GM19438 (cell line): ENCODE data around the gene KRT1.

Experiments
- ATAC-seq: cut with Tn5 transposase; IDR thresholded peaks from one replicate; pipeline ENCODE4 v1.9.1; 2021; ENCODE audit warnings: low read depth; ENCODE audit not compliant: unreplicated experiment

Gene KRT1

DNA sequence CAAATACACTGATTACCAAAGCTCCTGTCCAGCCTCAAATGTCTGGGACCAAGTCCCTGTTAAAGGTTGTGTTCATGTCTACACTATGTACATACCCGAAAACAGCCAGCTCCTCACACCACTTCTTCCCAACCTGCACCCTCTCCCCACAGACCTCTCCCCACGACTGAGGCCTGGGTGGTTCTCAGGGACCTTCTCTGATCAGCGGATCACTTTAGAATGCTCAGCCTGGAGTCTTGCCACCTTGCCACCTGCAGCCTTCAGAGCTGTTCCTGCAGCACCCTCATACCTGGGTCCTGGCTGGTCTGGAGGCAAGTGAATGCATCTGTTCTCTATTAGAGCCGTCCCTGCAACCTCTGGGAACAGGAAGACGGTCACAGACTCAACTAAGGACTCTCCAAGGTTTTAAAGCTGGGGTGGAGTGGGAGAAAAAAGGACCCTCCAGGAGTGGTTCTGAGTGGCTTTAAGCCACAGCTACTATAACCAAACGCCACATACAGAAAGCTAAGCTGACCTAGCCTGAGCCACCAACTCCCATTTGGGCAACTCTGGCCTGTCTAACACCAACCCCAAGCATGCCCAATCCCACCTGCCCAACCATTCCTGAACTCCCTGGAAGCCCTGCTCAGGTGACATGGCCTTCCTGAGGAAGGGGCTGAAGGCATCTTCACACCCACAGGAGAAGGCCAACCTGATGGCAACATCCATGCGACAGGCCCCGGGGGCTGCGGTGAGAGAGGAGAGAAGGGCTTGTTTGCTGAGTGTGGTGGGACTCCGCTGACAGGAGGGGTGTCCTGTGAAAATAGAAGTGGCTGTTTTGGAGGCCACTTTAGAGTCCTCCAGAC lies 36.8 kb downstream of the KRT1 start:
- ATAC-seq = no peak

GRCh38 chr12:52641468-52641867 lies 38.7 kb downstream of the KRT1 start:
- no peak for ATAC-seq

GRCh38 chr12:52637299-52637698 lies 42.9 kb downstream of the KRT1 start:
- ATAC-seq = no peak

- ATAC-seq = no peak
Measured at GRCh38 chr12:52636592-52637258, 43.5 kb downstream of the KRT1 start.

DNA sequence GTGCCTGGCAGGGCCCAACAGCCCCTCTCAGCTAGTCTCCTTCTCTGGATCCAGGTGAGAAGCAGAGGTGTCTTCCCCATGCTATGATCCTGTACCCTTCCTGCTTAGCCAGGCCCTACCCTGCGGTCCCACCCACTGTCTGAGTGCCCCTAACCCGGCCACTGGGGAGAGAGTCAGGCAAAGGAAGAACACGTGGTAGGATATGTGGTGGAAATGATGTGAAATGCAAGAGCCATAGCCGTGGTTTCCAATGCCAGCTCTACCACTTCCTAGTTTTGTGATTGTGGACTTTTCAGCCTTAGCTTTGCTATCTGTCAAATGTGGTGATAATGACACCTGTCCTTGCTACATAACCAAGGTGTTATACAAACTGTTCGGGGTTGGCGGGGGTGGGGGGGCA lies 44.0 kb downstream of the KRT1 start:
- ATAC-seq = no peak

DNA sequence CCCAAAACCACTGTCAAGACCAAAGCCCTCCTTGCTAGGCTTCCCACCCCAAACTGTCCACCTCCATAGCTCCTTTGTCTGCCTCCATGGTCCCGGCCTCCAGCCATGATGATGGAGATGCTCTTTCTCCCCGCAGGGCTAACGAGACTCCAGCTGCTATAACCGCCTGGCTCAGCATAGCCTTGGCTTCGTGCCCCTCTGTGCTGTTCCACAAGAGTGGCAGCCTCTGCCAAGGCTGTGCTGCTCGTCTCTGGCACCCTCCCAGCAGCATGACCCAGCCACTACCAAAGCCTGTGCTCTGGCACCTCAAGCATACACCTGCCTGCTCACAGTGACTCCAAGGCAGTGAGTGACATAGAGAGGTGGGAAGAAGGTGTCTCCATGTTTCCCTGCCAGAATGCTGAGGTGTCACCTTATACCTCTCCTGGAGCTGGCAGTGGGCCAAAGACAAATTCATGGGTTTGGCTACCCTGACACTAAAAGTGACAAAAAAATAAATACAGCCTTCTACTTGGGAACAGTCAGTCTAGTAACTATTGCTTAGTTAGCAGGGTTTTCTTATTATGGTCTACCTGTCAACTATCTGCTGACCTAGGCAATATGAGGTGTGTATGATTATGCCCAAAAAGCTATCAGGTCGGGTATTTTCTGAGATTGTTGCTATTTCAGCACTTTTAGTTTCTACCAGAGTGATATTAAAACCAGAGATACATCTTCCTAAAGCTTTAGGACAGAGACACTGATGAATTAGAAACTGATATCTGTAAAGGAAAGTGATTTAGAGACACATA lies 45.7 kb downstream of the KRT1 start:
- no peak for ATAC-seq

- no peak for ATAC-seq
Measured at GRCh38 chr12:52633383-52633782, 46.8 kb downstream of the KRT1 start.

DNA sequence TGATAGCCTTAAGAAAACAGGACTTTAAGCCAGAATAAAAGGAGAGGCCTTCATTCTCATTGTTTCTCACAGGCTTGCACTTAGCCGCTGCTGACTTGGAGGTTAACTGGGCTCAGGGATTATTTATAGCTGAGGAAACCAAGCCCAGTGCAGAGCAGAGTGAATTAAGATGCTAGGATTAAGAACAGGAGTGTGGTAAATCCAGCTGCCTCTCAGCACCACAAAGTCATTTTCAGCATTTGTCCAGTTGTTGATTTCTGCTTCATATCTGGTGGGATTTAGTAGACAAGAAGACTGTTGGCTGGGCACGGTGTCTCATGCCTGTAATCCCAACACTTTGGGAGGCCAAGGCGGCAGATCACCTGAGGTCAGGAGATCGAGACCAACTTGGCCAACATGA lies 47.6 kb downstream of the KRT1 start:
- no peak for ATAC-seq

GRCh38 chr12:52631676-52632459 lies 48.3 kb downstream of the KRT1 start:
- no peak for ATAC-seq

- no peak for ATAC-seq
Measured at GRCh38 chr12:52631264-52631663, 48.9 kb downstream of the KRT1 start.

GRCh38 chr12:52630599-52631200 lies 49.5 kb downstream of the KRT1 start:
- ATAC-seq = no peak

- no peak for ATAC-seq
Measured at GRCh38 chr12:52630008-52630500, 50.2 kb downstream of the KRT1 start.

DNA sequence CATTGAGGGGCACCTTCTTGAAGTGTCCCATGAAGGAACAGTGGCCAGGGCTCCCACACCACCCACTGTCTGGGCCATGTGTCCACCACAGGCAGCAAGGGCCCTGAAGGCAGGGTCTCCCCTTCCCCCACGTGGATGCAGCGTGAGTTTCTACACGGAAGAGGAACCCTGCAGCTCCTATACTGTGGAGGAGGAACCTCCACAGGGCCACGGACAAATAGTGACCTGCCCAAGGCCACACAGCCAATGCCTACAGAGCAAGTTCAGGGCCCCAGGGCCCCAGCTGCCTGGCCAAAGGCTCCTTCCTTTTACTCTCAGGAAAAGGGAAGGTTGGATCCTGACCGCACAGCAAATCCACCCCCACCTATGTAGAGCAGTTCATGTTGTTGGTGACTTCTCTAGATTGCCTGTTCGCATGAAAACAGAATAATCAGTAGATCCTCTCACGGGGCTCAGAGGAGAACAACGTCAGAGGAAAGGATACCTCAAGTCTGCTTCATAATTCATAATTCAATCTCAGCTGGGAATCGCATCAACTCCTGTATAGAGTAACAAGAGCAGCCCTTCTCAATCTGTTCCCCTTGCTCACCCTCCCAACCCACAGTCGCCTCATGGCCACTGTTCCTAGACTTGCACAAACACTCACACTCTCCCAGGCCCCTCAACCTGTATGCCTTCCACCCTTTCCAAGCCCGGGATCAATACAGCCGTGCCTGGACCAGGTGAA lies 50.8 kb downstream of the KRT1 start:
- ATAC-seq = no peak

- no peak for ATAC-seq
Measured at GRCh38 chr12:52628841-52629240, 51.4 kb downstream of the KRT1 start.

- ATAC-seq = no peak
Measured at GRCh38 chr12:52628111-52628507, 52.1 kb downstream of the KRT1 start.

DNA sequence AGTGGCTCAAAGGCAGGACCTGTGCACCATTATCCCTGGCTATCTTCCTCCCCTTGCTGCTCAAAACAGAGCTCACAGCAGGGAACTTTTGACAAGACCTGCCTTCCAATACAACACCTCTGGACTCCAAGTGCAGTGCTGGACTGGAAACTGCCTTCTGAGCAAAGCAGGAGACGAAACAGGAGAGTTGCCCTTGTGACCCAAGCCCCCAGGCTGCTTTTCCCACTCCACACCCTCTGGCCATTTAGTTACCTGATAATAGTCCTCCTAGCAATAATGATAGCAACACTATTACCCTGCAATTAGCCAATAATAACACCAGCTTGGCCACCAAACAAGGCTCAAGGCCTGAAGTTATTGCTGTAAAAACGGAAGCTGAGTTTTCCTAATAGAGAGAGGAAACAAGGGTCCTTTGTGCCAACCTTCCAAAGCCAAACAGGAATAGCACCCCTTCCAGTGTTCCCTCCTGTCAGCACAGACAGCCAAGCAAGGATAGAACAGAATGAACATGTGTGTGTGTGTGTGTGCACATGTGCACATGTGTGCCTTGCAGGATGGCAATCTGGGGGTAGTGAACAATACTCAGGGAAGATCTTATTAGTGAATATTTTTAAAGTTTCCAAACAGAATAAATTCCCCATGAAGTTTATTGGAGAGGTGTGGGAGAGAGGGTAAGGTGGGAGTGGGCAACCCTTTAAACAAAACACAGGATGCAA lies 52.7 kb downstream of the KRT1 start:
- ATAC-seq = no peak
